Endothelial cell of umbilical vein (primary cell): ENCODE results near the gene GTPBP3. TPM values are rescaled to one million over a fixed set of nuclear protein-coding genes. Genes with fewer than 3 reads are reported as not detected.

Experiments
- BruUV-seq: library from RNA; stranded (reverse); fragments of 400-500 nt; replicated peaks from 2 replicates; lab custom pipeline; 2021; lab: Mats Ljungman, UMichigan
- CTCF ChIA-PET: fragments of 300-600, 350-600 bp; sonication (Branson Sonifier 250); formaldehyde crosslinking; loops from one replicate; lab custom pipeline; 2021; ENCODE audit warnings: antibody characterized with exemption, inconsistent platforms; lab: Charles Lee
- POLR2A ChIA-PET: fragments of 300-600, 350-600 bp; sonication (Branson Sonifier 250); formaldehyde crosslinking; loops from one replicate; lab custom pipeline; 2021; ENCODE audit warnings: antibody characterized with exemption, inconsistent platforms; lab: Charles Lee
- DNase-seq: peaks from one replicate; pipeline ENCODE4 v3.0.0-alpha.2; 2011; ENCODE audit warnings: low read depth, low spot score
- FAIRE-seq: peaks from 2 replicates; lab custom pipeline; 2011; peaks lifted over from hg19 to GRCh38; lab: Jason Lieb, UNC
- H2AFZ ChIP-seq: 2 replicates; pipeline ENCODE4 v1.6.0; 2012; ENCODE audit warnings: low read depth, low read length, control low read depth, inconsistent platforms
- H3K27ac ChIP-seq: 2 replicates; pipeline ENCODE4 v1.5.1; 2011; ENCODE audit warnings: low read depth, mild to moderate bottlenecking, control low read depth, low read length, moderate library complexity; ENCODE audit not compliant: insufficient read depth
- H3K27me3 ChIP-seq, 2 experiments: 2 replicates each; pipeline versions ENCODE4 v1.6.0 to v1.6.1; 2011; ENCODE audit warnings: low read length in 2 of 2, mixed read lengths in 1 of 2; ENCODE audit not compliant: control insufficient read depth in 2 of 2, insufficient read depth in 2 of 2
- H3K36me3 ChIP-seq, 2 experiments: 2 replicates in 1 of 2; 3 replicates in 1 of 2; pipeline ENCODE4 v1.5.1; 2011; ENCODE audit warnings: low read length in 2 of 2, mild to moderate bottlenecking in 1 of 2, moderate library complexity in 1 of 2; ENCODE audit not compliant: control insufficient read depth in 2 of 2, insufficient read depth in 2 of 2; ENCODE audit errors: extremely low read depth in 1 of 2
- H3K4me1 ChIP-seq: 3 replicates; pipeline ENCODE4 v1.5.1; 2011; ENCODE audit warnings: mild to moderate bottlenecking, low read length; ENCODE audit not compliant: control insufficient read depth, insufficient read depth; ENCODE audit errors: extremely low read depth
- H3K4me2 ChIP-seq: 2 replicates; pipeline ENCODE4 v1.6.1; 2011; ENCODE audit warnings: low read length, control low read depth, mixed read lengths; ENCODE audit not compliant: insufficient read depth
- H3K4me3 ChIP-seq, 3 experiments: fragments of 200-600 bp in 1 of 3; sonication (generic), shearing (Covaris generic) in 1 of 3; replicated peaks in 1 of 3; 2 replicates each; pipeline ENCODE4 v1.5.1; 2011 to 2016; ENCODE audit warnings: control low read depth in 3 of 3, low read length in 3 of 3, mild to moderate bottlenecking in 2 of 3, inconsistent platforms in 1 of 3, low read depth in 1 of 3, moderate library complexity in 1 of 3; ENCODE audit not compliant: insufficient read depth in 1 of 3
- H3K79me2 ChIP-seq: 2 replicates; pipeline ENCODE4 v1.6.0; 2012; ENCODE audit warnings: low read length, inconsistent platforms; ENCODE audit not compliant: control insufficient read depth, insufficient read depth
- H3K9ac ChIP-seq: replicated peaks from 2 replicates; pipeline ENCODE3; 2011; ENCODE audit warnings: low read length, control low read depth; ENCODE audit not compliant: insufficient read depth; ENCODE audit errors: extremely low read depth
- H3K9me1 ChIP-seq: replicated peaks from 3 replicates; pipeline ENCODE4 v1.6.0; 2011; ENCODE audit warnings: mild to moderate bottlenecking, low read length; ENCODE audit not compliant: control insufficient read depth, insufficient read depth; ENCODE audit errors: extremely low read depth
- H3K9me3 ChIP-seq: replicated peaks from 2 replicates; pipeline ENCODE4 v1.5.1; 2012; ENCODE audit warnings: low read length, inconsistent platforms; ENCODE audit not compliant: control insufficient read depth, insufficient read depth
- H4K20me1 ChIP-seq: replicated peaks from 2 replicates; pipeline ENCODE3; 2011; ENCODE audit warnings: mild to moderate bottlenecking, low read length; ENCODE audit not compliant: control insufficient read depth, insufficient read depth; ENCODE audit errors: extremely low read depth
- FOS ChIP-seq: IDR thresholded peaks from 2 replicates; pipeline ENCODE4 v1.6.1; 2011; ENCODE audit warnings: mild to moderate bottlenecking, low read length, moderate library complexity, borderline replicate concordance; ENCODE audit not compliant: insufficient read depth
- GATA2 ChIP-seq: IDR thresholded peaks from 2 replicates; pipeline ENCODE4 v1.7.0; 2011; ENCODE audit warnings: low read depth, mild to moderate bottlenecking, moderate library complexity, mixed read lengths, low read length; ENCODE audit not compliant: insufficient read length, insufficient read depth
- MYC ChIP-seq: IDR thresholded peaks from one replicate; pipeline ENCODE4 v1.6.1; 2011; ENCODE audit warnings: mild to moderate bottlenecking, low read depth, low read length
- POLR2AphosphoS5 ChIP-seq: IDR thresholded peaks from 2 replicates; pipeline ENCODE4 v1.6.1; 2012; ENCODE audit warnings: low read depth, mild to moderate bottlenecking, control low read depth, low read length, moderate library complexity; ENCODE audit not compliant: insufficient read depth
- dilution Hi-C: fragments of 300-500 bp; cut with MboI; formaldehyde crosslinking; loops from one replicate; pipeline ENCODE4 v1.15.0; 2019; ENCODE audit warnings: low sequenced_read_pairs; ENCODE audit not compliant: extremely low pct_ligation_motif_present
- intact Hi-C: fragments of 100-400 bp; cut with micrococcal nuclease; formaldehyde crosslinking; loops from one replicate; pipeline ENCODE4 v1.10.0; 2022
- polyA plus RNA-seq, 4 experiments: library from polyadenylated mRNA; depleted of rRNA in 3 of 4; stranded (reverse) in 3 of 4; unstranded in 1 of 4; fragments of >200 nt; gene quantifications; 2 replicates each; pipeline versions ENCODE4 v1.2.1 to v1.2.3, GENCODE V29; 2011 to 2012; ENCODE audit warnings: missing spikeins in 1 of 4
- total RNA-seq: library from RNA; stranded (reverse); gene quantifications from 2 replicates; pipeline ENCODE4 v1.2.3, GENCODE V29; 2021
- TF ChIP-seq, protein P1 (sequence below), 2 donors: IDR thresholded peaks; 1 replicate in 1 of 2; 2 replicates in 1 of 2; pipeline ENCODE4 v1.5.1; 2011; ENCODE audit warnings: low read length in 2 of 2, mild to moderate bottlenecking in 2 of 2, moderate library complexity in 2 of 2, control low read depth in 1 of 2, inconsistent platforms in 1 of 2, low read depth in 1 of 2; ENCODE audit not compliant: insufficient read depth in 1 of 2; ENCODE audit errors: extremely low read depth in 1 of 2

The GTPBP3 gene
- total and polyA plus RNA-seq, 2 donors (not counting 3 experiments of a cell fraction or from before 2014, with no cell fraction given): 12.7 to 34.7 TPM

DNA sequence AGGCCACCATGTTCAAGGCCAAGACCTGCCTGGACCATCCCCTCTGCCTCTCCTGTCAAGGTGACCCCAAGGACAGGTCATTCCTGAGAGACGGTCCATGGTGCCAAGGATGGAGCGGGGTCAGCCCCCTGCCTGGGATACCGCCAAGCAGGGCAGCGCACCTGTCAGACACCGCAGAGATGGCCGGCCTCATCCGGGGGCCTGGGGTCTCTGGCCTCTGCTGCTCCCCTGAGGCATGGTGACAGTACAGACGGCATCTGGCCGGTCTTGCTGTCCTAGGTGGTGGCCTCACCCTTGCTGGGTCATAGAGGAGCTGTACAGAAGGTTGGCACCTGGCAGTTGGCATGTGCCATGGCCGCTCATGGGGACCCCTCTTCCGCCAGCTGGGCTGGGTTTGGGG, 16.9 kb upstream of the GTPBP3 start:
- Histone ChIP-seq H3K9ac (no peak overlapping the region), H3K4me3 (no peak overlapping the region)
- POLR2A ChIA-PET: no interaction called here

More for the DNA sequence above, 16.9 kb upstream of the GTPBP3 start:
- Histone ChIP-seq H4K20me1 (no peaks in the 10 kb centered on the region), H3K4me1 (no peaks in the 10 kb centered on the region), H3K79me2 (no peaks in the 10 kb centered on the region), H3K9me1 (no peaks in the 10 kb centered on the region), H3K27me3 (no peaks in the 10 kb centered on the region), H3K4me2 (no peak overlapping the region), H2AFZ (no peak overlapping the region), H3K9me3 (no peaks in the 10 kb centered on the region), H3K27ac (no peak overlapping the region), H3K36me3 (peaks cover 6 to 21% of the 10 kb centered on the region in 2 experiments)
- CTCF ChIA-PET: interaction anchor here (0.9 kb wide), 1 partner anchor 14 kb away, joined by 3 read pairs; the partner anchor contains the start of gene ANO8
- TF ChIP-seq FOS: no peak
- no peak for TF ChIP-seq POLR2AphosphoS5
- TF ChIP-seq GATA2: no peak
- TF ChIP-seq, protein P1, sequence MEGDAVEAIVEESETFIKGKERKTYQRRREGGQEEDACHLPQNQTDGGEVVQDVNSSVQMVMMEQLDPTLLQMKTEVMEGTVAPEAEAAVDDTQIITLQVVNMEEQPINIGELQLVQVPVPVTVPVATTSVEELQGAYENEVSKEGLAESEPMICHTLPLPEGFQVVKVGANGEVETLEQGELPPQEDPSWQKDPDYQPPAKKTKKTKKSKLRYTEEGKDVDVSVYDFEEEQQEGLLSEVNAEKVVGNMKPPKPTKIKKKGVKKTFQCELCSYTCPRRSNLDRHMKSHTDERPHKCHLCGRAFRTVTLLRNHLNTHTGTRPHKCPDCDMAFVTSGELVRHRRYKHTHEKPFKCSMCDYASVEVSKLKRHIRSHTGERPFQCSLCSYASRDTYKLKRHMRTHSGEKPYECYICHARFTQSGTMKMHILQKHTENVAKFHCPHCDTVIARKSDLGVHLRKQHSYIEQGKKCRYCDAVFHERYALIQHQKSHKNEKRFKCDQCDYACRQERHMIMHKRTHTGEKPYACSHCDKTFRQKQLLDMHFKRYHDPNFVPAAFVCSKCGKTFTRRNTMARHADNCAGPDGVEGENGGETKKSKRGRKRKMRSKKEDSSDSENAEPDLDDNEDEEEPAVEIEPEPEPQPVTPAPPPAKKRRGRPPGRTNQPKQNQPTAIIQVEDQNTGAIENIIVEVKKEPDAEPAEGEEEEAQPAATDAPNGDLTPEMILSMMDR (IDR thresholded peaks at IDR 0.05; ENCODE audit: extremely low read depth in 1 of 2, insufficient read depth in 1 of 2, low read depth in 1 of 2, low read length in 2 of 2): no peak
- no peak for TF ChIP-seq MYC
- BruUV-seq: no TSS peak
- DNase-seq: no peak
- intact Hi-C loops: no loop called here
- FAIRE-seq: no peak
- dilution Hi-C loops: no loop called here
